Ovary (tissue), 9 donors: ENCODE results near the gene STEAP3. TPM values are rescaled to one million over a fixed set of nuclear protein-coding genes. Genes with fewer than 3 reads are reported as not detected.

Experiments used
- DNase-seq, 5 donors: peaks; one replicate each; pipeline ENCODE4 v3.0.0-alpha.2; 2019 to 2020
- H3K27ac ChIP-seq, 2 donors: fragments of 200-600 bp; one replicate each; pipeline versions ENCODE4 v1.5.1 to v1.8.0; 2019 to 2022
- H3K27me3 ChIP-seq: fragments of 200-600 bp; one replicate; pipeline ENCODE4 v1.8.0; 2022
- H3K36me3 ChIP-seq: fragments of 200-600 bp; sonication (generic); one replicate; pipeline ENCODE4 v1.5.1; 2019
- H3K4me1 ChIP-seq: one replicate; pipeline ENCODE4 v1.8.1; 2013; ENCODE audit warnings: mild to moderate bottlenecking, moderate library complexity; ENCODE audit not compliant: insufficient read depth
- H3K4me3 ChIP-seq: fragments of 200-600 bp; sonication (generic); one replicate; pipeline ENCODE4 v1.5.1; 2017
- H3K9me3 ChIP-seq, 2 donors: fragments of 200-600 bp in 1 of 2; sonication (generic) in 1 of 2; one replicate each; pipeline versions ENCODE4 v1.5.1 to v1.8.1; 2013 to 2019; ENCODE audit warnings: mild to moderate bottlenecking in 1 of 2, moderate library complexity in 1 of 2
- EP300 ChIP-seq: sonication (generic); formaldehyde crosslinking; IDR thresholded peaks from one replicate; pipeline ENCODE4 v1.6.1; 2017; ENCODE audit warnings: antibody characterized with exemption
- POLR2A ChIP-seq: fragments of 450-650 bp; IDR thresholded peaks from one replicate; pipeline ENCODE4 v1.6.1; 2017; ENCODE audit warnings: antibody characterized with exemption, mild to moderate bottlenecking, moderate library complexity
- WGBS, 3 donors: extraction: QIAGEN DNeasy Blood & Tissue Kit in 1 of 3; methylation state at CpG; one replicate each; pipeline versions ENCODE4 v1.1.5 to v1.1.7; 2013 to 2017; 5-methylcytosine and 5-hydroxymethylcytosine counted together
- intact Hi-C, 4 donors: fragments of 100-400 bp; cut with DNase I; formaldehyde crosslinking; loops; one replicate each; pipeline versions ENCODE4 v1.11.0 to v1.15.1; 2022 to 2023
- polyA plus RNA-seq, 2 donors: library from polyadenylated mRNA; stranded (reverse); fragments of 200-250 nt in 1 of 2; fragments of 350-450 nt in 1 of 2; fragmentation: Illumina TruSeq in 1 of 2; extraction: RNeasy Lipid Tissue Mini Kit (QIAGEN cat#74804) in 1 of 2; gene quantifications; one replicate each; pipeline ENCODE4 v1.2.3, GENCODE V29; 2013 to 2014
- total RNA-seq, 7 donors: library from RNA; depleted of rRNA in 2 of 7; stranded (reverse); fragments of >200 nt in 2 of 7; fragmentation: NEBNext Ultra II Directional in 3 of 7; extraction: Animal tissue kit (Norgen Biotek cat#: 25700) in 3 of 7; gene quantifications; one replicate each; pipeline versions ENCODE4 v1.1.0 to v1.2.4, GENCODE V29; 2016 to 2023
- TF ChIP-seq, protein P1 (sequence below), 3 donors: fragments of 450-650 bp in 2 of 3; fragments of 200-600 bp in 1 of 3; IDR thresholded peaks; one replicate each; pipeline versions ENCODE4 v1.5.1 to v1.8.0; 2016 to 2022; ENCODE audit warnings: antibody characterized with exemption in 3 of 3, mild to moderate bottlenecking in 1 of 3
- donor health status: DM: no; HTN: no; CAD: no; lungs with moderate emphysema.
- donor health status: DM: no; HTN: no; CAD: no.
- donor health status: Bipolar disorder and iron deficiency.
- donor health status: DM: yes; HTN: yes; CAD: no.
- donor health status: DM: no; HTN: no; CAD: no.
- donor health status: DM: yes; HTN: yes; CAD: no.

STEAP3 gene
- total and polyA plus RNA-seq, 9 donors, result 2.3 to 13.3 (median 5.8) TPM

DNA sequence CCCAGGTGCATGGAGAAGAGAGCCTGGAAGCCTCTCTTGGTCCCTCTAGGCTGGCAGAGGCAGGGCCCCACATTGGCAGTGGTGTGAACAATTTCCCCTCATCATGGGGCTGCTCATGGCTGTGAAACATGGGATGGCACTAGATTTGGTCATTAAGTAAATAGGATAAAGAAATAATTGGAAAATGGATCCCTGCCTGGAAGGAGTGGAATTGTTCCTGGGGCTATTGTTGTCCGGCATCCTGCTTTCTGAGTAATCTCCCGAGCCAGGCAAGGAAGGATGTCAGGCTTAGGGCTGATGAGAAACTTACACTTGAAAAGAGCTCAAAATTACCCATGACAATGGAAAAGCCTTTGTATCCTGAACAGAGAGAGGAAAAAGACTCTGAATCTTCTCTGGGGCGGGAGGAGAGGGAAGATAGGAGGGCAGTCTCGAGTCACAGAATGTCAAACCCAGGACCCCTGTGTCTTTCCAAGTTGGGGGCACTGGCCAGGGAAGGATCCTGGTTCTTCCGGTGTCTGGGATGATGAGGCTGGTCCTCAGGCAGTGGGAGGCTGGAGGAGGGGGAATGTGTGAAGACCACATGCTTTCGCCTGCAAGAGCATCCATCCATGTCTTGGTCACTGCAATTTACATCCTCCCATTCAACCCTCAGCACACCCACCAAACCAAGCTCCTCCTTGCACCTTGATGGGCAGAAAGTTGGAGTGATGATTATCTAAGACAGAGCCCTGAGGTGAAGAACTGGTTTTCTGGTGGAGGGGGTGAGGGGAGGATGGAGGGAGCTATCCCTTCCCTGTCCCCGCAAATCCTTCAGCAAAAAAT is 27.1 kb upstream of the STEAP3 start:
- H3K27me3 ChIP-seq, result no peaks in the 10 kb centered on the region
- H3K9me3 ChIP-seq, result no peaks in the 10 kb centered on the region
- DNase-seq, result no peak
- H3K4me3 ChIP-seq, result no peak overlapping the region
- 67 to 80% (median 74%) methylated on average over 7 of the region's 7 CpGs for WGBS, 3 donors
- intact Hi-C loops, result no loop called here
- no peak overlapping the region for H3K27ac ChIP-seq
- H3K36me3 ChIP-seq, result no peaks in the 10 kb centered on the region
- TF ChIP-seq EP300, result no peak
- TF ChIP-seq POLR2A, result no peak
- TF ChIP-seq, protein P1, sequence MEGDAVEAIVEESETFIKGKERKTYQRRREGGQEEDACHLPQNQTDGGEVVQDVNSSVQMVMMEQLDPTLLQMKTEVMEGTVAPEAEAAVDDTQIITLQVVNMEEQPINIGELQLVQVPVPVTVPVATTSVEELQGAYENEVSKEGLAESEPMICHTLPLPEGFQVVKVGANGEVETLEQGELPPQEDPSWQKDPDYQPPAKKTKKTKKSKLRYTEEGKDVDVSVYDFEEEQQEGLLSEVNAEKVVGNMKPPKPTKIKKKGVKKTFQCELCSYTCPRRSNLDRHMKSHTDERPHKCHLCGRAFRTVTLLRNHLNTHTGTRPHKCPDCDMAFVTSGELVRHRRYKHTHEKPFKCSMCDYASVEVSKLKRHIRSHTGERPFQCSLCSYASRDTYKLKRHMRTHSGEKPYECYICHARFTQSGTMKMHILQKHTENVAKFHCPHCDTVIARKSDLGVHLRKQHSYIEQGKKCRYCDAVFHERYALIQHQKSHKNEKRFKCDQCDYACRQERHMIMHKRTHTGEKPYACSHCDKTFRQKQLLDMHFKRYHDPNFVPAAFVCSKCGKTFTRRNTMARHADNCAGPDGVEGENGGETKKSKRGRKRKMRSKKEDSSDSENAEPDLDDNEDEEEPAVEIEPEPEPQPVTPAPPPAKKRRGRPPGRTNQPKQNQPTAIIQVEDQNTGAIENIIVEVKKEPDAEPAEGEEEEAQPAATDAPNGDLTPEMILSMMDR (IDR thresholded peaks at IDR 0.05), result no peak
- H3K4me1 ChIP-seq, result peaks cover 16% of the 10 kb centered on the region

DNA sequence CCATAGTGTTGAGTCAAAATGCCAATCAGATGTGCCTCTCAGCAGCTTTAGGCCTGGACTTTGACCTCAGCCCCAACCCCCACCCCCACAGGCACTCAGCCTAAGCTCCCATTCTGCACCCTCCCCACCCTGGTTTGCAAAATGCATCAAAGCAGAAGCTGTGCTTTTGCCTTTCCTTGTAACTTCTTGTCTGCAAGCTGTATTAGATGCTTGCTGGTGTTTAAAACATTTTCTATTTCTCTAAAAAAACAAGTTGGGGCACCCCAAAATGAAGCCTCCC is 26.6 kb upstream of the STEAP3 start:
- TF ChIP-seq EP300, result no peak
- TF ChIP-seq, protein P1 (IDR thresholded peaks at IDR 0.05), result no peak
- TF ChIP-seq POLR2A, result no peak
- peaks cover 16% of the 10 kb centered on the region for H3K4me1 ChIP-seq
- H3K27ac ChIP-seq, result no peak overlapping the region
- no peak overlapping the region for H3K4me3 ChIP-seq
- H3K27me3 ChIP-seq, result no peaks in the 10 kb centered on the region
- H3K9me3 ChIP-seq, result no peaks in the 10 kb centered on the region
- DNase-seq, result no peak
- no peaks in the 10 kb centered on the region for H3K36me3 ChIP-seq
- intact Hi-C loops, result no loop called here

- no peaks in the 10 kb centered on the region for H3K36me3 ChIP-seq
- no peak for TF ChIP-seq EP300
- TF ChIP-seq POLR2A, result no peak
- 7 to 30% (median 12%) methylated on average over 10 of the region's 10 CpGs for WGBS, 3 donors
- H3K27me3 ChIP-seq, result no peaks in the 10 kb centered on the region
- no peaks in the 10 kb centered on the region for H3K9me3 ChIP-seq
- no peak overlapping the region for H3K4me3 ChIP-seq
- peaks cover 16% of the 10 kb centered on the region for H3K4me1 ChIP-seq
- intact Hi-C loops, result no loop called here
- peak in 2 of 5 donors; percentile 23 to 33 for DNase-seq
- peak overlapping the region in 1 of 2 donors; percentile 32 for H3K27ac ChIP-seq
These were observed 25.9 kb upstream of the STEAP3 start for GRCh38 chr2:119197529-119198239.

- no peaks in the 10 kb centered on the region for H3K36me3 ChIP-seq
- no peaks in the 10 kb centered on the region for H3K27me3 ChIP-seq
- H3K4me3 ChIP-seq, result no peak overlapping the region
- H3K4me1 ChIP-seq, result peaks cover 16% of the 10 kb centered on the region
- TF ChIP-seq, protein P1 (IDR thresholded peaks at IDR 0.05), result no peak
- no peak for TF ChIP-seq EP300
- no peak for TF ChIP-seq POLR2A
- DNase-seq, result peak in 3 of 5 donors; percentile 38 to 66 (median 38)
- 6 to 25% (median 8%) methylated on average over 7 of the region's 7 CpGs for WGBS, 3 donors
- intact Hi-C loops, result no loop called here
- no peaks in the 10 kb centered on the region for H3K9me3 ChIP-seq
- peak overlapping the region in 1 of 2 donors; percentile 32 for H3K27ac ChIP-seq
These were observed 25.3 kb upstream of the STEAP3 start for GRCh38 chr2:119198240-119198840.
